HepG2 (cell line): ENCODE data around the gene IL32. TPM values are rescaled to one million over a fixed set of nuclear protein-coding genes. Genes with fewer than 3 reads are reported as not detected.
A peak's percentile ranks its signal among the peaks of the same experiment; 100 is the strongest.

Source experiments
- CREM ChIP-seq, 2 experiments: sonication (generic) in 1 of 2; formaldehyde crosslinking in 1 of 2; IDR thresholded peaks; 2 replicates each; pipeline versions ENCODE4 v1.4.0 to v1.6.1; 2016 to 2020; ENCODE audit warnings: antibody characterized with exemption in 1 of 2, mild to moderate bottlenecking in 1 of 2, missing genetic modification reagents in 1 of 2
- EZH2 ChIP-seq: conservative IDR thresholded peaks from 2 replicates; pipeline ENCODE4 v1.6.1; 2012; ENCODE audit warnings: mild to moderate bottlenecking, low read depth, low read length, moderate library complexity
- MATR3 ChIP-seq: sonication (generic); formaldehyde crosslinking; IDR thresholded peaks from 2 replicates; pipeline ENCODE4 v1.4.0; 2020; ENCODE audit warnings: missing genetic modification reagents
- MED8 ChIP-seq: sonication (generic); formaldehyde crosslinking; IDR thresholded peaks from 2 replicates; pipeline ENCODE4 v1.8.1; 2023; ENCODE audit warnings: mild to moderate bottlenecking, missing genetic modification reagents; ENCODE audit not compliant: insufficient replicate concordance
- RXRA ChIP-seq: sonication (generic); formaldehyde crosslinking; IDR thresholded peaks from 2 replicates; pipeline ENCODE4 v1.5.1; 2020; ENCODE audit warnings: missing genetic modification reagents
- SALL1 ChIP-seq: sonication (generic); formaldehyde crosslinking; IDR thresholded peaks from 2 replicates; pipeline ENCODE4 v1.8.0; 2022; ENCODE audit warnings: mild to moderate bottlenecking, missing genetic modification reagents
- ZNF253 ChIP-seq: sonication (generic); formaldehyde crosslinking; IDR thresholded peaks from 2 replicates; pipeline ENCODE4 v1.8.0; 2022; ENCODE audit warnings: mild to moderate bottlenecking, missing genetic modification reagents, borderline replicate concordance
- ZNF33A ChIP-seq: sonication (generic); formaldehyde crosslinking; IDR thresholded peaks from 2 replicates; pipeline ENCODE4 v1.5.1; 2020; ENCODE audit warnings: missing genetic modification reagents, mild to moderate bottlenecking, moderate library complexity, borderline replicate concordance
- ZNF33B ChIP-seq: sonication (generic); formaldehyde crosslinking; IDR thresholded peaks from 2 replicates; pipeline ENCODE4 v1.5.1; 2020; ENCODE audit warnings: mild to moderate bottlenecking, missing genetic modification reagents
- polyA plus RNA-seq, 8 experiments: library from polyadenylated mRNA; depleted of rRNA in 3 of 8; stranded (reverse) in 7 of 8; unstranded in 1 of 8; fragments of >200 nt; fragmentation: Illumina TruSeq in 4 of 8; extraction: Trizol in 4 of 8; gene quantifications; 2 replicates each; pipeline versions ENCODE4 v1.2.1 to v1.2.3, GENCODE V29; 2011 to 2016; ENCODE audit warnings: low read depth in 4 of 8, missing spikeins in 1 of 8, mixed read lengths in 1 of 8; ENCODE audit not compliant: insufficient read depth in 1 of 8
- total RNA-seq, 5 experiments: library from RNA; depleted of rRNA; stranded (reverse); fragments of >200 nt; fragmentation: Illumina TruSeq; extraction: Trizol; gene quantifications; 2 replicates each; pipeline ENCODE4 v1.2.3, GENCODE V29; 2016; ENCODE audit warnings: low read depth in 1 of 5
- TF ChIP-seq, protein P1 (sequence below): sonication (generic); formaldehyde crosslinking; IDR thresholded peaks from 2 replicates; pipeline ENCODE4 v1.8.0; 2022; ENCODE audit warnings: low read depth, missing genetic modification reagents
- TF ChIP-seq, protein P2 (sequence below): sonication (generic); formaldehyde crosslinking; IDR thresholded peaks from 2 replicates; pipeline ENCODE4 v1.5.0; 2020; ENCODE audit warnings: mild to moderate bottlenecking, missing genetic modification reagents
- TF ChIP-seq, protein P3 (sequence below): IDR thresholded peaks from 2 replicates; pipeline ENCODE4 v1.6.1; 2016; ENCODE audit warnings: missing compliant biosample characterization, missing genetic modification reagents, borderline replicate concordance
- TF ChIP-seq, protein P4 (sequence below): IDR thresholded peaks from 2 replicates; pipeline ENCODE4 v1.6.1; 2016; ENCODE audit warnings: low read depth
- TF ChIP-seq, protein P5 (sequence below): sonication (generic); formaldehyde crosslinking; IDR thresholded peaks from 2 replicates; pipeline ENCODE4 v1.4.0; 2020; ENCODE audit warnings: mild to moderate bottlenecking, missing genetic modification reagents
- TF ChIP-seq, protein P6 (sequence below): sonication (generic); formaldehyde crosslinking; IDR thresholded peaks from 2 replicates; pipeline ENCODE4 v1.4.0; 2020; ENCODE audit warnings: missing genetic modification reagents

Gene IL32
- total and polyA plus RNA-seq, 2 of the 13 experiments (the other 11 are each of a cell fraction or from before 2014, with no cell fraction given): 115 to 165 TPM

DNA sequence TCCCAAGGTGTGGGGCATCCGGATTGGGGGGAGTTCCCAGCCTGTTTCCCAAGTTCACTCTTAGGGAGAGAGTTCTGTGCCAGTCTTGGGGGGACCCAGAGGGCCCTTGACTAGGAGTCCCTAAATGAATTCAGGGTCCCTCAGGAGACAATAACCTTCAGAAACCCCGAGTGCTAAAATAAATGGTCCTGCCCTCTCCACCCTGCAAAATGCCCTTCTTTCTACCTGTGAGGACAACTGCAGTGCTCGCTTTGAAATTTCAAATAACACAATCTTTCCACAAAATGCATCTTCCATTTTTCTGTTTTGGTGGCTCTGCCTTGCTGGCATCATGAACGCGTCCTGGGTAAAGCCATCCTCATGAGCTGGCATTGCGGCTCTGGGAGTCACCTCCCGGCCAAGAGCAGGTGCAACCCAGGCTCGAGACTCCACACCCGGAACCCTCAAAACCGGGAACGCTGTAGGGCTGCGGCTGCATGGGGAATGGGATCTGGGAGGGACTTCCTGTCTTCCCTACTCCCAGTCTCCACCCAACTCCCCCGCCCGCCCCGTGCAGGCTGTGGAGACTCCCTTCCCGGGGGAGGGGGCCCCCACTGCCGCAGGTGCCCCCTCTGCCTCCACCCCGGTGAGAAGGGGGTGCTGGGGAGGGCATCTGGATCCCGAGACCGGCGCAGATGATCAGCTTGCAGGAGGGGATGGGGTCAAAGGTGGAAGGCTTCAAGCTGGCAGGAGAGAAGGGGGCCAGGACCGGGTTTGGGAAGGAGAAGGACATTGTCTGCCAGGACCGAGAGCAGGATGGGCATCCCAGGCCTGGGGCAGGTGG is 46.8 kb downstream of the IL32 start, which contains the start of gene ZNF205 (continued):
- TF ChIP-seq CREM (IDR thresholded peaks at IDR 0.05) (peak; percentile 42; the same call in 1 of the 2 replicates), CREM (CRISPR knock-in tag; IDR thresholded peaks at IDR 0.05) (no peak), RXRA (CRISPR knock-in tag) (peak; percentile 56), ZNF33B (no peak), MATR3 (CRISPR knock-in tag) (no peak), MED8 (CRISPR knock-in tag) (peak; percentile 33), SALL1 (peak; percentile 54; the same call in 1 of the 2 replicates), ZNF33A (no peak), ZNF253 (no peak), EZH2 (no peak)
- TF ChIP-seq, protein P1, sequence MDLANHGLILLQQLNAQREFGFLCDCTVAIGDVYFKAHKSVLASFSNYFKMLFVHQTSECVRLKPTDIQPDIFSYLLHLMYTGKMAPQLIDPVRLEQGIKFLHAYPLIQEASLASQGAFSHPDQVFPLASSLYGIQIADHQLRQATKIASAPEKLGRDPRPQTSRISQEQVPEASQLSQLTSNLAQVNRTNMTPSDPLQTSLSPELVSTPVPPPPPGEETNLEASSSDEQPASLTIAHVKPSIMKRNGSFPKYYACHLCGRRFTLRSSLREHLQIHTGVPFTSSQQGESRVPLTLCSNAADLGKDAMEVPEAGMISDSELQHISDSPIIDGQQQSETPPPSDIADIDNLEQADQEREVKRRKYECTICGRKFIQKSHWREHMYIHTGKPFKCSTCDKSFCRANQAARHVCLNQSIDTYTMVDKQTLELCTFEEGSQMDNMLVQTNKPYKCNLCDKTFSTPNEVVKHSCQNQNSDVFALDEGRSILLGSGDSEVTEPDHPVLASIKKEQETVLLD: no peak; the same call in 1 of the 2 replicates
- TF ChIP-seq, protein P2, sequence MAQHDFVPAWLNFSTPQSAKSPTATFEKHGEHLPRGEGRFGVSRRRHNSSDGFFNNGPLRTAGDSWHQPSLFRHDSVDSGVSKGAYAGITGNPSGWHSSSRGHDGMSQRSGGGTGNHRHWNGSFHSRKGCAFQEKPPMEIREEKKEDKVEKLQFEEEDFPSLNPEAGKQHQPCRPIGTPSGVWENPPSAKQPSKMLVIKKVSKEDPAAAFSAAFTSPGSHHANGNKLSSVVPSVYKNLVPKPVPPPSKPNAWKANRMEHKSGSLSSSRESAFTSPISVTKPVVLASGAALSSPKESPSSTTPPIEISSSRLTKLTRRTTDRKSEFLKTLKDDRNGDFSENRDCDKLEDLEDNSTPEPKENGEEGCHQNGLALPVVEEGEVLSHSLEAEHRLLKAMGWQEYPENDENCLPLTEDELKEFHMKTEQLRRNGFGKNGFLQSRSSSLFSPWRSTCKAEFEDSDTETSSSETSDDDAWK (CRISPR knock-in tag): no peak
- TF ChIP-seq, protein P3, sequence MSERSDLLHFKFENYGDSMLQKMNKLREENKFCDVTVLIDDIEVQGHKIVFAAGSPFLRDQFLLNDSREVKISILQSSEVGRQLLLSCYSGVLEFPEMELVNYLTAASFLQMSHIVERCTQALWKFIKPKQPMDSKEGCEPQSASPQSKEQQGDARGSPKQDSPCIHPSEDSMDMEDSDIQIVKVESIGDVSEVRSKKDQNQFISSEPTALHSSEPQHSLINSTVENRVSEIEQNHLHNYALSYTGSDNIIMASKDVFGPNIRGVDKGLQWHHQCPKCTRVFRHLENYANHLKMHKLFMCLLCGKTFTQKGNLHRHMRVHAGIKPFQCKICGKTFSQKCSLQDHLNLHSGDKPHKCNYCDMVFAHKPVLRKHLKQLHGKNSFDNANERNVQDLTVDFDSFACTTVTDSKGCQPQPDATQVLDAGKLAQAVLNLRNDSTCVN: peak; percentile 59; the same call in 1 of the 2 replicates
- TF ChIP-seq, protein P4, sequence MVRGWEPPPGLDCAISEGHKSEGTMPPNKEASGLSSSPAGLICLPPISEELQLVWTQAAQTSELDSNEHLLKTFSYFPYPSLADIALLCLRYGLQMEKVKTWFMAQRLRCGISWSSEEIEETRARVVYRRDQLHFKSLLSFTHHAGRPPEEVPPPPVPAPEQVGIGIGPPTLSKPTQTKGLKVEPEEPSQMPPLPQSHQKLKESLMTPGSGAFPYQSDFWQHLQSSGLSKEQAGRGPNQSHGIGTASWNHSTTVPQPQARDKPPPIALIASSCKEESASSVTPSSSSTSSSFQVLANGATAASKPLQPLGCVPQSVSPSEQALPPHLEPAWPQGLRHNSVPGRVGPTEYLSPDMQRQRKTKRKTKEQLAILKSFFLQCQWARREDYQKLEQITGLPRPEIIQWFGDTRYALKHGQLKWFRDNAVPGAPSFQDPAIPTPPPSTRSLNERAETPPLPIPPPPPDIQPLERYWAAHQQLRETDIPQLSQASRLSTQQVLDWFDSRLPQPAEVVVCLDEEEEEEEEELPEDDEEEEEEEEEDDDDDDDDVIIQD (CRISPR knock-in tag): no peak; the same call in 1 of the 2 replicates
- TF ChIP-seq, protein P5, sequence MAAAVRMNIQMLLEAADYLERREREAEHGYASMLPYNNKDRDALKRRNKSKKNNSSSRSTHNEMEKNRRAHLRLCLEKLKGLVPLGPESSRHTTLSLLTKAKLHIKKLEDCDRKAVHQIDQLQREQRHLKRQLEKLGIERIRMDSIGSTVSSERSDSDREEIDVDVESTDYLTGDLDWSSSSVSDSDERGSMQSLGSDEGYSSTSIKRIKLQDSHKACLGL (CRISPR knock-in tag): 0 out of 2 replicates have a peak, but pooled peaks have one; percentile 52
- TF ChIP-seq, protein P6, sequence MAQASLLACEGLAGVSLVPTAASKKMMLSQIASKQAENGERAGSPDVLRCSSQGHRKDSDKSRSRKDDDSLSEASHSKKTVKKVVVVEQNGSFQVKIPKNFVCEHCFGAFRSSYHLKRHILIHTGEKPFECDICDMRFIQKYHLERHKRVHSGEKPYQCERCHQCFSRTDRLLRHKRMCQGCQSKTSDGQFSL (CRISPR knock-in tag): no peak
